WI38 (cell line): Measurements from ENCODE around the gene PTGFRN.

Experiments used
- H3K4me3 ChIP-seq: 2 replicates; pipeline ENCODE4 v1.5.1; 2011; ENCODE audit warnings: low read depth, mild to moderate bottlenecking, control low read depth, low read length
- TF ChIP-seq, protein P1 (sequence below): IDR thresholded peaks from 2 replicates; pipeline ENCODE4 v1.5.1; 2012; ENCODE audit warnings: low read depth, mild to moderate bottlenecking, control low read depth, low read length

Gene PTGFRN

GRCh38 chr1:116981521-116982037, 71.9 kb downstream of the PTGFRN start:
- no peak overlapping the region for H3K4me3 ChIP-seq
- TF ChIP-seq, protein P1, sequence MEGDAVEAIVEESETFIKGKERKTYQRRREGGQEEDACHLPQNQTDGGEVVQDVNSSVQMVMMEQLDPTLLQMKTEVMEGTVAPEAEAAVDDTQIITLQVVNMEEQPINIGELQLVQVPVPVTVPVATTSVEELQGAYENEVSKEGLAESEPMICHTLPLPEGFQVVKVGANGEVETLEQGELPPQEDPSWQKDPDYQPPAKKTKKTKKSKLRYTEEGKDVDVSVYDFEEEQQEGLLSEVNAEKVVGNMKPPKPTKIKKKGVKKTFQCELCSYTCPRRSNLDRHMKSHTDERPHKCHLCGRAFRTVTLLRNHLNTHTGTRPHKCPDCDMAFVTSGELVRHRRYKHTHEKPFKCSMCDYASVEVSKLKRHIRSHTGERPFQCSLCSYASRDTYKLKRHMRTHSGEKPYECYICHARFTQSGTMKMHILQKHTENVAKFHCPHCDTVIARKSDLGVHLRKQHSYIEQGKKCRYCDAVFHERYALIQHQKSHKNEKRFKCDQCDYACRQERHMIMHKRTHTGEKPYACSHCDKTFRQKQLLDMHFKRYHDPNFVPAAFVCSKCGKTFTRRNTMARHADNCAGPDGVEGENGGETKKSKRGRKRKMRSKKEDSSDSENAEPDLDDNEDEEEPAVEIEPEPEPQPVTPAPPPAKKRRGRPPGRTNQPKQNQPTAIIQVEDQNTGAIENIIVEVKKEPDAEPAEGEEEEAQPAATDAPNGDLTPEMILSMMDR, result no peak

GRCh38 chr1:116982319-116983004, 72.7 kb downstream of the PTGFRN start:
- H3K4me3 ChIP-seq, result no peak overlapping the region
- TF ChIP-seq, protein P1, result no peak

DNA sequence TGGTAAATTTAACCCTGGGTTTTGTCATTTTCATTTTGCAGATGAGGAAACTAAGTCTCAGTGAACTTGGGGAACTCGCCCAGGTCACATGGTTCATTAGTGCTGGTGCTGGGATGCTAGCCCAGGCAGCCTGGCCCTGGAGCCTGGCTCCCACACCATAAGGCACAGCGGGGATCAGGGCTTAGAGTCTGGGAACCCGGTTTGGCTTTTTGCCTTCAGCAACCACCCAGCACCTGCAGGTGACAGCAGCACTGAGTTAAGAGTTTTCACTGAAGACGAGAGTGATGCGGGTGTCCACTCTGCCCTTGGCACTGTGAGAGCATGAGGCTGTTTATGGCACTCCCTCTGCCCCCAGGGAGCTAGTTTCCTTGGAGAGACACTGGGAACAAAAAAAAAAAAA, 73.4 kb downstream of the PTGFRN start:
- TF ChIP-seq, protein P1, result no peak
- H3K4me3 ChIP-seq, result no peak overlapping the region

- TF ChIP-seq, protein P1, result no peak
- H3K4me3 ChIP-seq, result no peak overlapping the region
These were observed 74.0 kb downstream of the PTGFRN start for GRCh38 chr1:116983678-116984077.

- no peak overlapping the region for H3K4me3 ChIP-seq
- TF ChIP-seq, protein P1, result no peak
These were observed 74.9 kb downstream of the PTGFRN start for GRCh38 chr1:116984406-116985160.

GRCh38 chr1:116986421-116987255, 76.9 kb downstream of the PTGFRN start:
- no peak overlapping the region for H3K4me3 ChIP-seq

More at GRCh38 chr1:116986421-116987255, 76.9 kb downstream of the PTGFRN start:
- TF ChIP-seq, protein P1, result no peak
